H1 (cell line): ENCODE results near the gene OVCA2. TPM values are rescaled to one million over a fixed set of nuclear protein-coding genes. Genes with fewer than 3 reads are reported as not detected.

Source experiments
- RNF2 ChIP-seq: fragments of 200-900, 300-1000 bp; sonication (generic); IDR thresholded peaks from 2 replicates; pipeline ENCODE4 v1.7.1; 2016; ENCODE audit warnings: borderline replicate concordance, low read depth, mild to moderate bottlenecking, antibody characterized with exemption, low read length; ENCODE audit not compliant: poor library complexity, severe bottlenecking; ENCODE audit errors: missing control alignments
- polyA plus RNA-seq, 7 experiments: library from polyadenylated mRNA; depleted of rRNA in 3 of 7; stranded (reverse) in 5 of 7; unstranded in 2 of 7; fragments of >200 nt in 5 of 7; fragments of 200-250 nt in 2 of 7; gene quantifications; 1 replicate in 5 of 7; 2 replicates in 1 of 7; 4 replicates in 1 of 7; pipeline versions ENCODE4 v1.2.1 to v1.2.3, GENCODE V29; 2011 to 2013; ENCODE audit warnings: missing spikeins in 2 of 7, mixed read lengths in 2 of 7
- total RNA-seq: library from RNA; stranded (reverse); fragmentation: NEBNext Ultra II Directional; extraction: Animal tissue kit (Norgen Biotek cat#: 25700); gene quantifications from 2 replicates; pipeline ENCODE4 v1.2.1, GENCODE V29; 2021

Gene OVCA2
- total and polyA plus RNA-seq, 2 of the 8 experiments (the other 6 are each of a cell fraction or from before 2014, with no cell fraction given), result 15.3 to 37.0 TPM

- no peak for TF ChIP-seq RNF2
These were observed 13.6 kb upstream of the OVCA2 start (continued) for GRCh38 chr17:2028234-2028614.
